ENCODE results near the gene ADCK1.
"Not testable (repeated sequence)": the region's sequence is repeated elsewhere in the genome, so short reads cannot be mapped to it uniquely, and the experiment has no call there.

Gene ADCK1

GRCh38 chr14:77903937-77904617 lies 104.2 kb downstream of the ADCK1 start:
- no peak for DNase-seq (ENCODE audit: low spot score)

- no peak for DNase-seq (ENCODE audit: low spot score)
Measured at GRCh38 chr14:77906446-77906845, 106.5 kb downstream of the ADCK1 start.

DNA sequence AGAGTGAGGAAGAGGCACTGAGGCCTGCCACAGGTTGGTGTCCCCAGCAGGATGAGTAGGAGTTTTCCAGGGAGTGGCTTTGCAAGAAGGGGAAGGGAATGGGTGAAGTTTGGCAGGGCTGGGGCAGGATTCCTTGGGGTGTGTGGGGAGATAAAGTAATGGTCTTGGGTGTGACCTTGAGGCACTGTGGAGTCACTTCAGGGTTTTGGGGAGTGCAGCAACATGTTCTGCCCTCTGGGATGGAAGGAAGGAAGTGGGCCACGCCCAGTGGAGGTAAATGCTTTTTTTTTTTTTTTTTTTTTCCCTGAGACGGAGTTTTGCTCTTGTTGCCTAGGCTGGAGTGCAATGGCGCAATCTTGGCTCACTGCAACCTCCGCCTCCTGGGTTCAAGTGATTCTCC lies 108.9 kb downstream of the ADCK1 start:
- DNase-seq (ENCODE audit: low spot score) = no peak

DNA sequence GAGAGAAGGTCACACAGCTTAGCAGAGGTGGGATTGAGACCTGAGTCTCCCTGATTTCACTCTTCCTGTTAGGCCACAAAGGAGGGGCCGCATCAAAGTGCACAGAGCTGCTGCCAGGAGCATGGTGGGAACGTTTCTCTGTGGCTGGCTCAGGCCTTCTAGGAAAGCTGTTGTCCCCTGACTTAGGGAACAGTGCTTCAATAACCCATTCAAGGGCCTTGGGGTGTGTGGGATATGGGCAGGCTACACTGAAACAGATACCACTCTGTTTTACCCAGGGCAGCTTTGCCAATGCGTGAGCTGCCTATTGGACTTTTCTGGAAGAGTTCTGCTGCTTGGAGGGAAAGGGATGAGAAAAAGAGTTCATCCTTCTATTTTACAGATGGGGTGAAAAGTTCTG lies 110.0 kb downstream of the ADCK1 start:
- no peak for DNase-seq (ENCODE audit: low spot score)

- DNase-seq (ENCODE audit: low spot score) = no peak
Measured at GRCh38 chr14:77910506-77910905, 110.6 kb downstream of the ADCK1 start.

- no peak for DNase-seq (ENCODE audit: low spot score)
Measured at GRCh38 chr14:77911356-77911755, 111.4 kb downstream of the ADCK1 start.

DNA sequence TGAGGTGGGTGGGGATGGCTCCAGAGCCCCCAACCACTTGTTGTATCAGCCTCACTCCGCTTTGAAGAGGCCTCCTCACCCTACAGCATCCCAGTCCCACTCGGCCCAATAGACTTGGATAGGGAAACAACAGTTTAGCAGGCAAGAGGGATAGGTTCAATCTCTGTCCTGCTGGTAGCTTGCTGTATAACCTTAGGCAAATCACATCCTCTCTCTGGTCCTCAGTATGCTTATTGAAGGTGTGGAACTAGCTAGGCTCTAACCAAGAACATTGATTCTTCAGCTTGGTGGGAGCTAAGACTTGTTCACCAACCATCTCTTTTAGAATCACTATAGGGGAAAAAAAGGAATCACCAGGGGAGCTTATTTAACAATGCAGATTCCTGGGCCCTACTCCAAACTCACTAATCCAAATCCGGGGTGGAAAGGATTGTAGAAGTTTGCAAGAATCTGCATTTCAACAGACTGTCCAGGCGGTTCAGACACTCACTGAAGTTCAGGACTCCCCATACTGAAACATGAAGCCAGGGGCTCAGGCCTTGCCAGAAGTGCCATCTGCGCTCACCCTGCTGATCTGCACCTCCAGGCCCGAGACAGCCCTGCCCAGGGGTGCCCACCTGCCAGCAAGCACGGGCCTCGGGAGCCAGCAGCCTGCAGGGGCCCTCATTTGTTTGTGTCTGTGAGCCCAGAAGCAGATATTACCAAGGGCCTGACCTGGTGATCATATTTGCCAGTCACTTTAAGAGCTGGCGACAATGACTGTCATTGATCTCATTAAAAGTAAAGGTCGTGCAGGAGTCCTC lies 113.0 kb downstream of the ADCK1 start:
- DNase-seq (ENCODE audit: low spot score) = no peak

DNA sequence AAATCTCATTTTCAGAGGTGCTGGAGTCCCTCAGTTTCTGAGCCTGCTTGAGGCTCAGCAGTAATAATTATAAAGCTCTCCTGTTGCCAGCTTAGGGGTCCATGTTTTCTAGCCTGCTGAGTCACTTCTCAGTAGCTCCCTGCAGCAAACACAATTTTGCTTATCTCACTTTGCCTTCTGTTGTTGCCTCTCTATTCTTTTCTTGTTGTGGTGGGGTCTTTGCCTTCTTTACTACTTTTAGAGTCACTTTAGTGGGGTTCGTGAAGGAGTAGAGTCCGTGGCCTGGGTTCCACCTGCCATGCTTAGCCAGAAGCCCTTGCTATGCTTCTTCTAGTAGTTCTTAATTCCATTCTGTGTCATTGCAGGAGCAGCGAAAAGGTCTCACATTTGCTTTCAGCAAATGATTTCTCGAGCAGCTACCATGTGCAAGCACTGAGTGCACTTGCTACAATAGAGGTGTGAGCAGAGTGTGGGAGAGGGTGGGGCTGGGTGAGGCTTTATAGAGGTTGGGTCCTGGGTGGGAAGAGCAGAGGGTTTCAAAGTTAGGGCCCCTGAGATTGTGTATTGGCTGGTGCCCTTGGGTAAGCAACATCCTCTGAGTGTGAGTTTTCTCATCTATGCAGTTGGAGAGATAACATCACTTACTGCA lies 114.3 kb downstream of the ADCK1 start:
- no peak for DNase-seq (ENCODE audit: low spot score)

- not testable (repeated sequence) for DNase-seq (ENCODE audit: low spot score)
Measured at GRCh38 chr14:77915390-77915789, 115.5 kb downstream of the ADCK1 start.

DNA sequence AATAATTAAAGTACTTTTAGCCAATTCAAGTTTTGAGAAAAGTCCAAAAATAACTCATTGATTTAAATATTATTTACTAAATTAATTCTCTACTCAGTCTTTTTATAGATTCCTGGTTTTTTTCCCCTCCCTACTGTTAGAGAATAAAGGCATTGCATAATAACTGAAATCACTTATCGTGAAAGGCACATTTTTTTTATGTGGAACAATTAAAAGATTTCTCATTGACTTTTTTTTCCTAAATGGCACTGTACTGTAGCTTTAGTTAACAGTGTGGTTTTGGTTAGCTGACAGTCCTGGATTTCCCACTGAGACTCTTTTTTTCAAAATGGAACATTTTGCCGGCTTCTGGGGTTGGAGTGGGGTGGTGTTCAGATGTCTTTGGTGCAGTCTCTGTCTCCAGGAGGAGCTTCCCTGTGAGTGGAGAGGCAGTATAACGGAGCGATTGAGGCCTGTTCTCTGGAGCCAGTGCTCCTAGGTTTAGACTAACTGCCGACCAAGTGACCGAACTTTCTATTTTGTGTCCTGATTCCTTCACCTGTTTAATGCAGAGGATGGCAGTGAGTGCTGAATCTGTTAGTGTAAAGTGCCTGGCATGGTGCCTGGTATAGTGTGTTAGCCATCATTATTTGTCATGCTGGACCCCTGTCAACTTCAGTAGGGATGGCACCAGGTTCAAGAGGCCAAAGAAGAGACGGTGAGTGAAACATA lies 117.7 kb downstream of the ADCK1 start:
- DNase-seq (ENCODE audit: low spot score) = no peak

GRCh38 chr14:77918448-77918847 lies 118.5 kb downstream of the ADCK1 start:
- no peak for DNase-seq (ENCODE audit: low spot score)

GRCh38 chr14:77920312-77920711 lies 120.4 kb downstream of the ADCK1 start:
- DNase-seq (ENCODE audit: low spot score) = no peak

DNA sequence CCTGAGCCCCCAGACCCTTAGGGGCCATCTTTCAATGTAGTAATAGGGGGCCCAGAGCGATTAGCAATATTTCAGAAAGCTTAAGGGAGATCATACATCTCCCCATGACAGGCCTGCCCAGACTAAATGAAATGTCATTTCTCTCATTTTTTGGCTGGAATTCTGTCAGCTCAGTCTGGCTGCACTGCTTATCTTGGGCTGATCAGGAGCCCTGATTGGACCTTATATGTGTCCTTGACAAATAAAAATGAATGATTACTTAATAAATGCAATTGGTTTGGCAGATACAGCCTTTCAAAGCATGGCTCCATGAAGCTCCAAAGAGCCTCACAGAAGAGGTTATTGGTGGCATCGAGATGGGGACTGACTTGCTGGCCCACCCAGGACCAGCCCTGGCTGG lies 121.9 kb downstream of the ADCK1 start:
- no peak for DNase-seq (ENCODE audit: low spot score)

DNA sequence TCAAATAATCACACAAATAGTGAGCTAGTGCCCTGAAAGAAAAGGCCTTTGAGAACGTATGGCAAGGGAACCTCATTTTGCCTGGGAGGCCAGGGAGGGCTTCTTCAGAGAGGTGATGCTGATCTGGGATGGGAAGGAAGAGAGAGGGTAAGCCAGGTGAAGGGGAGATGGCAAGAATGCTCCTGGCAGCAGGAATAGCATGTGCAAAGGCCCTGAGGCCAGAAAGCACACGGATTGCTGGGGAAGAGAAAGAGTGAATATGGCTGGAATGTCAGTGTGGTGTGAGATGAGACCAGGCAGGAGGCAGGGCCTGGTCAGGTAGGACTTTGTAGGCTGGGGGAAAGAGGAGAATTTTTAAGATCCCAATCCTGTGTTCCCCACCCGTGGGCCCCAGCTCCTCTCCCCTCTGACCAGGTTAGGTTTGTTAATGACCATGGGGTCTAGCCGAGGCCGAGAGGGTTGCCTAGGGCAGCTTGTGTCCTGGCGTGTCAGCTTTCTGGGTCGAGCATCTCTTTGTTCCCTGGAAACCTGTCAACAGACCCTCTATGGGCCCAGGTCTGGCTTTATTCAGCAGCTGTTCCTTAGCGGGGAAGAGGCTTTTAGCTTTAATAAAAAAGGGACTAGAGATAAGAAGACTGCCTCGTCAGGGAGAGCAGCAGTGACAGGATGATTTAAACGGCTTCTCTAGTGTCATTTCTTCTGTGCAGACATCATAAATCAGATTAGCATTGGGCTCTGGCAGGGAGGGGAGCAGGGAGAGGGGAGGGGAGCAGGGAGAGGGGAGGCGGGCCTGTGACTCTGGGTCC lies 123.4 kb downstream of the ADCK1 start:
- DNase-seq (ENCODE audit: low spot score) = no peak

GRCh38 chr14:77924141-77924948 lies 124.4 kb downstream of the ADCK1 start:
- no peak for DNase-seq (ENCODE audit: low spot score)

GRCh38 chr14:77926942-77927341 lies 127.0 kb downstream of the ADCK1 start:
- no peak for DNase-seq (ENCODE audit: low spot score)

DNA sequence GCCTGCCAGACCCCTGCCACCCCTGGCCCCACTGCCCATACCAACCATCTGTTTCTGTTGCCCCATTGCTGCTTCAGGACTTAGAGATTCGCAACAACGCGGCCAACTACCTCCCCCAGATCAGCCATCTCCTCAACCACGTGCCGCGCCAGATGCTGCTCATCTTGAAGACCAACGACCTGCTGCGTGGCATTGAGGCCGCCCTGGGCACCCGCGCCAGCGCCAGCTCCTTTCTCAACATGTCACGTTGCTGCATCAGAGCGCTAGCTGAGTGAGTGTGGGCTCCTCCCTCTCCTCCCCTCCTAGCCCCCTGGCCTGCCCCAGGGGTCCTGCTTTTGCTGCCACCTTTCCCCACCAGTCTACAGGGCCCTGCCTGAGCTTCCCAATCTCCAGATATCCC lies 131.5 kb downstream of the ADCK1 start:
- DNase-seq (ENCODE audit: low spot score) = no peak

DNA sequence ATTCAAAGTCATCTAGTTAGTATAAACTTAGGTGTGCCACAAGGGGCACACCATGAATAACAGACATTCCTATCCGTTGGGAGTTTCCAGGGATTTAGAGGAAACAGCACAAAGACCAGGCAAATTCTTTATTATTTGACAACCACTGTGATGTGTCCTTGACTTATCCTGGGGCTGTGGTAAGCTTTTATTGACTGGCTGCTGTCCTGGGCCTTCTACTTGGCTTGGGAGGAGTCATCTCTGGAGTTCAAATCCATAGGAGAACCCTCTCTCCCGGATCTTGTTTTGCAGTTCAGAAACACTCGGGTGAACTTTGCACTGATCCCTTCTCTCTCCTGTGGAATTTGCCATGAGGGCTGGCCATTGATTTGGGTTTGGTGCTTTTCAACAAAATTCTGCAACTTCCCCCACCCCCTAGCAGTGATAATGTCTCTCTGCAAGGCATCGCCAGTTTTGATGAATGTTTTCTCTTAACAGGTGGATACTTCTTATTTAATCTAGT lies 136.3 kb downstream of the ADCK1 start:
- no peak for DNase-seq (ENCODE audit: low spot score)

GRCh38 chr14:77947372-77947771 lies 147.5 kb downstream of the ADCK1 start:
- DNase-seq (ENCODE audit: low spot score) = no peak

- no peak for DNase-seq (ENCODE audit: low spot score)
Measured at GRCh38 chr14:77950371-77951063, 150.6 kb downstream of the ADCK1 start.
